DOHH2 (cell line): ENCODE measurements around the gene RMND5A.

Source experiments
- EZH2phosphoT487 ChIP-seq: fragments of 200-600 bp; sonication (generic); IDR thresholded peaks from 2 replicates; pipeline ENCODE4 v1.6.1; 2017; ENCODE audit warnings: borderline replicate concordance, mild to moderate bottlenecking, antibody characterized with exemption, low read length, moderate library complexity, mixed read lengths
- TF ChIP-seq, protein P1 (sequence below): fragments of 200-600 bp; sonication (generic); IDR thresholded peaks from one replicate; pipeline ENCODE4 v1.5.1; 2014; ENCODE audit warnings: antibody characterized with exemption, mild to moderate bottlenecking, low read depth, low read length; ENCODE audit not compliant: poor library complexity, severe bottlenecking

DNA sequence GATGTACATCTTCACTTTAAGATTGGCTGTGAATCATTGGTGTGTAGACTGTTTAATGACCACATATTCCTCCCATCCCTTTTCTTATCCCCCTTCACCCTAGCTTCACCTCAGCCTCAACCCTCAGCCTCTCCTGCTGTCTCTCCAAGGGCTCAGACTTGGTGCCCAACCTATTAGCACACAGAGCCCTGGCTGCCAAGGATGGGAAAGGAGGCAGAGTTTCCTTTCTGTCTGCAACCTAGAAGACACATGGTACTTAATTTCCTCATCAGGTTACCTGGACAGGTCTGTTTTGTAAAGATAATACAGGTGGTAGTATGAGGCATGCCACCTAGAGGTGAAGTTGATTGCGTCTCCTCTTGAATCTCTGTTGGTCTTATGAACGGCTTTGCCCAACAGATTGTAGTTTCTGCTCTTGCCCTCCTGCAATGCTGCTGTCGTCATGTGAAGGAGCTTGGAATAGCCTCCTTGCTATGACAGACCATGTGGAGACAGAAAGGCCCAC lies 44.5 kb upstream of the RMND5A start:
- TF ChIP-seq, protein P1, sequence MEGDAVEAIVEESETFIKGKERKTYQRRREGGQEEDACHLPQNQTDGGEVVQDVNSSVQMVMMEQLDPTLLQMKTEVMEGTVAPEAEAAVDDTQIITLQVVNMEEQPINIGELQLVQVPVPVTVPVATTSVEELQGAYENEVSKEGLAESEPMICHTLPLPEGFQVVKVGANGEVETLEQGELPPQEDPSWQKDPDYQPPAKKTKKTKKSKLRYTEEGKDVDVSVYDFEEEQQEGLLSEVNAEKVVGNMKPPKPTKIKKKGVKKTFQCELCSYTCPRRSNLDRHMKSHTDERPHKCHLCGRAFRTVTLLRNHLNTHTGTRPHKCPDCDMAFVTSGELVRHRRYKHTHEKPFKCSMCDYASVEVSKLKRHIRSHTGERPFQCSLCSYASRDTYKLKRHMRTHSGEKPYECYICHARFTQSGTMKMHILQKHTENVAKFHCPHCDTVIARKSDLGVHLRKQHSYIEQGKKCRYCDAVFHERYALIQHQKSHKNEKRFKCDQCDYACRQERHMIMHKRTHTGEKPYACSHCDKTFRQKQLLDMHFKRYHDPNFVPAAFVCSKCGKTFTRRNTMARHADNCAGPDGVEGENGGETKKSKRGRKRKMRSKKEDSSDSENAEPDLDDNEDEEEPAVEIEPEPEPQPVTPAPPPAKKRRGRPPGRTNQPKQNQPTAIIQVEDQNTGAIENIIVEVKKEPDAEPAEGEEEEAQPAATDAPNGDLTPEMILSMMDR = peak; percentile 60
- TF ChIP-seq EZH2phosphoT487 = no peak
